ENCODE measurements around the gene SEMA6B. TPM values are rescaled to one million over a fixed set of nuclear protein-coding genes. Genes with fewer than 3 reads are reported as not detected.
"Not testable (repeated sequence)": the region's sequence is repeated elsewhere in the genome, so short reads cannot be mapped to it uniquely, and the experiment has no call there.

Gene SEMA6B
- total and polyA plus RNA-seq, 4 donors = 8.7 to 66.8 (median 38.9) TPM

DNA sequence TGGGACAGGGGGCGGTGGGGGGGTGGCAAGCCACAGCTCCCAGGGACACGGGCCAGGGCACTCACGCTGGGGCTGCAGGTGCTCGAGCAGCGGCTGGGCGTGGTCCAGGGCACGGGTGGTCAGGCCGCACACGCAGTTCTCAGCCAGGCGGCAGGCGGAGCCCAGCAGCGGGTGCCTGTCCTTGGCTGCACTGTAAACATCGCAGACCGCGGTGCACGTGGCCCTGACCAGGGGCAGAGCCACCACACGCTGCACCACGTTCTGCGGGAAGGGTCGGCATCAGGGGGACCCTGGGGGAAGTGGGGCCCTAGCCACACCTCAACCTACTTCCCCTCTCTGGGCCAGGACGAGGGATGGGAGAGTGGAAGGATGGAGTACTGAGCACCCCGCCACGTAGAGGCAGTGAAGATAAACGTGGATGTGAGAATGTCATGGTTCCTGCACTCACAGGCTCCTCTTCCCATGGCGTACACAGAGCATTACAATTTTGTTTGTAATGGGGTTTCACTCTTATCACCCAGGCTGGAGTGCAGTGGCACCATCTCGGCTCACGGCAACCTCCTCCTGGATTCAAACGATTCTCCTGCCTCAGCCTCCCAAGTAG lies 27.8 kb downstream of the SEMA6B start:
- no peaks in the 10 kb centered on the region for H3K27me3 ChIP-seq (ENCODE audit: control insufficient read depth, insufficient read depth, low read length)
- H3K36me3 ChIP-seq (ENCODE audit: control insufficient read depth, insufficient read depth, low read length) = peaks cover 10% of the 10 kb centered on the region
- 81% methylated on average over 18 of the region's 28 CpGs for WGBS (ENCODE audit: insufficient coverage)
- peaks cover 24% of the 10 kb centered on the region for H3K4me1 ChIP-seq (ENCODE audit: control insufficient read depth, insufficient read depth, low read length)
- no peak overlapping the region for H3K27ac ChIP-seq (ENCODE audit: low read depth, low read length)
- DNase-seq (ENCODE audit: low read depth in 4 of 6, low spot score in 6 of 6) = no peak
- H3K4me3 ChIP-seq (ENCODE audit: low read depth, low read length) = no peak overlapping the region
- H3K9me3 ChIP-seq (ENCODE audit: control insufficient read depth, insufficient read depth, low read length) = no peaks in the 10 kb centered on the region

GRCh38 chr19:4529924-4530522 lies 29.5 kb downstream of the SEMA6B start:
- no peaks in the 10 kb centered on the region for H3K27me3 ChIP-seq (ENCODE audit: control insufficient read depth, insufficient read depth, low read length)
- WGBS (ENCODE audit: insufficient coverage) = 86% methylated on average over 10 of the region's 14 CpGs
- peaks cover 16% of the 10 kb centered on the region for H3K4me1 ChIP-seq (ENCODE audit: control insufficient read depth, insufficient read depth, low read length)
- no peak overlapping the region for H3K4me3 ChIP-seq (ENCODE audit: low read depth, low read length)
- DNase-seq (ENCODE audit: low read depth in 4 of 6, low spot score in 6 of 6) = no peak
- no peaks in the 10 kb centered on the region for H3K9me3 ChIP-seq (ENCODE audit: control insufficient read depth, insufficient read depth, low read length)
- H3K27ac ChIP-seq (ENCODE audit: low read depth, low read length) = no peak overlapping the region
- H3K36me3 ChIP-seq (ENCODE audit: control insufficient read depth, insufficient read depth, low read length) = peaks cover 16% of the 10 kb centered on the region

DNA sequence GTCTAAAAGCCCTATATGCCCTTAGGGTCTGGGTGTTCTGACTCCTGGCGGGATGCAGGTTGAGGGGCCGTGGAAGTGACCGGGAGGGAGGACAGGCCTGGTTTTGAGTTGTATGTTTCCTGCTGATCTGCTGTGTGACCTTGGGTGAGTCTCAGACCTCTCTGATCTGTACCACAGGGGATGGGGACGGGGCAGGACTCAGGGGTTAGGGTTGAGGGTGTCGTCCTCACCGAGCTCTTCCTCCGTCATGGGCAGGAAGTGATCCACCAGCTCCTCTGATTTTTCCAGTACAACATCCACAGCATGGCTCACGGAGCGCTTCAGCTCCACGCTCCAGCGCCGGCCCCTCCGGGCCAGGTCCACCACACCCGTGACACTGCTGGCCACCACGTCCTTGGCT lies 30.6 kb downstream of the SEMA6B start:
- 83% methylated on average over 15 of the region's 15 CpGs for WGBS (ENCODE audit: insufficient coverage)
- H3K27me3 ChIP-seq (ENCODE audit: control insufficient read depth, insufficient read depth, low read length) = no peaks in the 10 kb centered on the region
- H3K36me3 ChIP-seq (ENCODE audit: control insufficient read depth, insufficient read depth, low read length) = peaks cover 19% of the 10 kb centered on the region
- no peak overlapping the region for H3K27ac ChIP-seq (ENCODE audit: low read depth, low read length)
- no peak overlapping the region for H3K4me3 ChIP-seq (ENCODE audit: low read depth, low read length)
- H3K9me3 ChIP-seq (ENCODE audit: control insufficient read depth, insufficient read depth, low read length) = no peaks in the 10 kb centered on the region
- no peak for DNase-seq (ENCODE audit: low read depth in 4 of 6, low spot score in 6 of 6)
- H3K4me1 ChIP-seq (ENCODE audit: control insufficient read depth, insufficient read depth, low read length) = peaks cover 5% of the 10 kb centered on the region

DNA sequence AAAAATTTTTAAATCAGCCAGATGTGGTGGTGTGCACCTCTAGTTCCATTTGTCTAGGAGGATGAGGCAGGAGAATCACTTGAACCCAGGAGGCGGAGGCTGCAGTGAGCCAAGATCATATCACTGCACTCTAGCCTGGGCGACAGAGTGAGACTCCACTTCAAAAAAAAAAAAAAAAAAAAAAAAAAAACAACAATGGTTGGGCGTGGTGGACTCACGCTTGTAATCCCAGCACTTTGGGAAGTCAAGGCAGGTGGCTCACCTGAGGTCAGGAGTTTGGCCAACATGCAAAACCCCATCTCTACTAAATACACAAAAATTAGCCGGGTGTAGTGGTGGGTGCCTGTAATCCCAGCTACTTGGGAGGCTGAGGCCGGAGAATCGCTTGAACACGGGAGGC lies 32.1 kb downstream of the SEMA6B start:
- not testable (repeated sequence) for H3K4me3 ChIP-seq (ENCODE audit: low read depth, low read length); DNase-seq (ENCODE audit: low read depth in 4 of 6, low spot score in 6 of 6); H3K27ac ChIP-seq (ENCODE audit: low read depth, low read length); H3K27me3 ChIP-seq (ENCODE audit: control insufficient read depth, insufficient read depth, low read length); H3K4me1 ChIP-seq (ENCODE audit: control insufficient read depth, insufficient read depth, low read length); H3K9me3 ChIP-seq (ENCODE audit: control insufficient read depth, insufficient read depth, low read length)
- peaks cover 23% of the 10 kb centered on the region for H3K36me3 ChIP-seq (ENCODE audit: control insufficient read depth, insufficient read depth, low read length)
- WGBS (ENCODE audit: insufficient coverage) = 100% methylated on average over 2 of the region's 8 CpGs

- no peaks in the 10 kb centered on the region for H3K27me3 ChIP-seq (ENCODE audit: control insufficient read depth, insufficient read depth, low read length)
- WGBS (ENCODE audit: insufficient coverage) = 82% methylated on average over 23 of the region's 23 CpGs
- H3K9me3 ChIP-seq (ENCODE audit: control insufficient read depth, insufficient read depth, low read length) = no peaks in the 10 kb centered on the region
- H3K4me1 ChIP-seq (ENCODE audit: control insufficient read depth, insufficient read depth, low read length) = peaks cover 5% of the 10 kb centered on the region
- DNase-seq (ENCODE audit: low read depth in 4 of 6, low spot score in 6 of 6) = no peak
- H3K36me3 ChIP-seq (ENCODE audit: control insufficient read depth, insufficient read depth, low read length) = peaks cover 24% of the 10 kb centered on the region
- no peak overlapping the region for H3K4me3 ChIP-seq (ENCODE audit: low read depth, low read length)
- no peak overlapping the region for H3K27ac ChIP-seq (ENCODE audit: low read depth, low read length)
Measured at GRCh38 chr19:4525563-4526002, 33.9 kb downstream of the SEMA6B start.

DNA sequence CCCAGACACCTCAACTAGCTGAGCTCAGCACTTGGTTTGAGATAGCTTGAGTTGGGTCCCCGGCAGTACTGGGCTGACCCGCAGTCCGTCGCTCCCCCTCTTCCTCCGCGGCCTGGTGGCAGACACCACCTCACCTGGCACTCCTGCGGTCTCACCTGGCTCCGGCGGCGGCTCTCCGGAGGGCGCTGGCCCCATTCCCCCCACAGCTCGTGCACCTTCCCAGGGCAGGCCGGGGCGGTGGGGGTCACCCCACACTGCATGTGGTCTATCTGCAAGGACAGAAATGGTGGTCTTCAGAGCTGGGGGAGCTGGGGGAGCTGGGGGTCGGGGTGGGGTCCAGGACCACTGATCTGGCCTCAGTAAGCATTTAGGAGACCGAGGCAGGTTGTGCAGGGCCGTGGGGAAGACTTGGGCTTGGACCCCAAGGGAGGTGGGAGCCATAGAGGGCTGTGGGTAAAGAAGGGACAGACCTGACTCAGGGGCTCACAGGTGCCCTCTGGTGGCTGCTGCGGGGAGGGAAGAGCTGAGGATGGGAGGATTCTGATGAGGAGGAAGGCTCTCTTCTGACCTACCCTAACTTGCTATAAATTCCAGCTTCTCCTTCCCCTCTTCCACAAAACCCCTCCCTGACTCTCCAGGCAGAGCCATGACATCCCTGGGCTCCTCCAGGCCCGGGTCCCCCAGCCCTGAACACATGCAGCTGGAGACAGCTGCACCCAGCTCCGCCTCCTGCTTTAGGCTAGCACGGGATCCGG lies 34.5 kb downstream of the SEMA6B start:
- 81% methylated on average over 17 of the region's 23 CpGs for WGBS (ENCODE audit: insufficient coverage)
- Histone ChIP-seq H3K4me1 (ENCODE audit: control insufficient read depth, insufficient read depth, low read length) (peaks cover 5% of the 10 kb centered on the region), H3K9me3 (ENCODE audit: control insufficient read depth, insufficient read depth, low read length) (no peaks in the 10 kb centered on the region), H3K27ac (ENCODE audit: low read depth, low read length) (no peak overlapping the region), H3K36me3 (ENCODE audit: control insufficient read depth, insufficient read depth, low read length) (peaks cover 24% of the 10 kb centered on the region), H3K4me3 (ENCODE audit: low read depth, low read length) (no peak overlapping the region), H3K27me3 (ENCODE audit: control insufficient read depth, insufficient read depth, low read length) (no peaks in the 10 kb centered on the region)
- DNase-seq (ENCODE audit: low read depth in 4 of 6, low spot score in 6 of 6) = peak in 2 of 6 donors; percentile 41 to 47

DNA sequence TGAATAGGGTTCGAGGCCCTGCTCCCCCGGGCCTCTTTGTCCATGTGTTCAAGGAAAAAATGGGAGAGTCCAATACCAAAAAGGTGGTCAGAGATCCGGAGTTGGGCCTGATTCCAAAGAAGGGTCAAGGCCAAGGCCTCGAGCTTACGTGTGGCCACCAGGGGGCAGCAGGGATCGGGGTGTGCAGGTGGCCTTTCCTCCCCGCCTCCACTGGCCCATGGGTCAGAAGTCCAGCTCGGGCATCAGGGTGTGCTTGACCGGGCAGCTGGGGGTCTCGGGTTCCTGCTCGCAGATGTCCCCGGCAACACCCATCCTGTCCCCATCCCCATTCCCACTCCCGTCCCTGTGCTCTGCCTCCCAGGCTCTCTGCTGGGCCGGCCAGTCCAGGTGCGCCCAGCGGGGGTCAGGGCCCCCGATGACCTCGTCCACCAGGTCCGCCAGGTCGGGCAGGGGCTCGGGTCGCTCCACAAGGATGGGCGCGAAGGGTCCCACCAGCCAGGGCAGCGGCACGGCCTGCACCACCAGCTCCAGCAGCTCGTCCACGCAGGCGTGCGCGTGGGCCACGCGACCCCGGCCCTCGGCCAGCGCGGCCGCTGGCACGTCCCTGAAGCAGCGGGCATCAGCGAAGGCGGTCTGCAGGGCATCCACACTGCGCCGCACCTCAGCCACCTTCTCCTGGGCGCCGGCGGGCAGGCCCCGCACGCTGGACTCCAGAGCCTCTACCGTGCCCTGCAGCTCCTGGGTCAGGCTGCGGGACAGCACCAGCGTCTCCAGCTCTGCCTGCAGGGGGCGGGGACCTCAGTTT lies 36.0 kb downstream of the SEMA6B start:
- Histone ChIP-seq H3K4me3 (ENCODE audit: low read depth, low read length) (no peak overlapping the region), H3K27ac (ENCODE audit: low read depth, low read length) (no peak overlapping the region), H3K27me3 (ENCODE audit: control insufficient read depth, insufficient read depth, low read length) (no peaks in the 10 kb centered on the region), H3K4me1 (ENCODE audit: control insufficient read depth, insufficient read depth, low read length) (peaks cover 17% of the 10 kb centered on the region), H3K36me3 (ENCODE audit: control insufficient read depth, insufficient read depth, low read length) (peaks cover 18% of the 10 kb centered on the region), H3K9me3 (ENCODE audit: control insufficient read depth, insufficient read depth, low read length) (no peaks in the 10 kb centered on the region)
- no peak for DNase-seq (ENCODE audit: low read depth in 4 of 6, low spot score in 6 of 6)
- WGBS (ENCODE audit: insufficient coverage) = 77% methylated on average over 52 of the region's 53 CpGs

DNA sequence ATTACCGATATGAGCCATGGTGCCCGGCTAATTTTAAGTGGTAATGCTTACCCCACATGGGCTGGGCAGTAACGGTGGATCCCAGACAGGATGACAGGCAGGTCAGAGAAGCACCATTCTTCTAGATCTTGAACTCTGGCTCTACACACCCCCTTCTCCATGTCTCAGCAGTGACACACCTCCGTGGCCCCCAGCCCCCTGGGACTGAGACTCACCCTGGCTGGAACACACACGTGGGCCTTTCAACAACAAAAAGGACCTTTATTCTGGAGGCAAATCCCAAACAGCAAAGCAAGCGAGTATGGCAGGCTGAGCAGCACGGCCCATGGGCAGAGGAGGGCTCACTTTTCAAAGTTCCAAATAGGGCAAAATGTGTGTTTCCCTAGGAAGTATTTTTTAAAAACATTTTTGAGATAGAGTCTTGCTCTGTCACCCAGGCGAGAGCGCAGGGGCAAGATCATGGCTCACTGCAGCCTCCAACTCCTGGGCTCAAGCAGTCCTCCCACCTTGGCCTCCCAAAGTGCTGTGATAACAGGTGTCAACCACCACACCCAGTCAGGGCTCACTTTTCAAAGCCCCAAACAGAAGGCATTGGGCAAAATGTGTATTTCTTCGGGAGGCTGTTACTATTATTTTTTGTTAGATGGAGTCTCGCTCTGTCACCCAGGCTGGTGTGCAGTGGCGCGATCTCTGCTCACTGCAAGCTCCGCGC lies 37.0 kb downstream of the SEMA6B start:
- no peak overlapping the region for H3K4me3 ChIP-seq (ENCODE audit: low read depth, low read length)
- 83% methylated on average over 12 of the region's 15 CpGs for WGBS (ENCODE audit: insufficient coverage)
- peaks cover 21% of the 10 kb centered on the region for H3K4me1 ChIP-seq (ENCODE audit: control insufficient read depth, insufficient read depth, low read length)

GRCh38 chr19:4521888-4522242 lies 37.6 kb downstream of the SEMA6B start:
- no peak for DNase-seq (ENCODE audit: low read depth in 4 of 6, low spot score in 6 of 6)
- Histone ChIP-seq H3K9me3 (ENCODE audit: control insufficient read depth, insufficient read depth, low read length) (no peaks in the 10 kb centered on the region), H3K4me3 (ENCODE audit: low read depth, low read length) (no peak overlapping the region), H3K4me1 (ENCODE audit: control insufficient read depth, insufficient read depth, low read length) (peaks cover 21% of the 10 kb centered on the region), H3K27me3 (ENCODE audit: control insufficient read depth, insufficient read depth, low read length) (no peaks in the 10 kb centered on the region), H3K36me3 (ENCODE audit: control insufficient read depth, insufficient read depth, low read length) (peaks cover 26% of the 10 kb centered on the region), H3K27ac (ENCODE audit: low read depth, low read length) (no peak overlapping the region)
- WGBS (ENCODE audit: insufficient coverage) = 97% methylated on average over 4 of the region's 5 CpGs

More for the DNA sequence above, 37.0 kb downstream of the SEMA6B start:
- no peak for DNase-seq (ENCODE audit: low read depth in 4 of 6, low spot score in 6 of 6)
- Histone ChIP-seq H3K27ac (ENCODE audit: low read depth, low read length) (no peak overlapping the region), H3K36me3 (ENCODE audit: control insufficient read depth, insufficient read depth, low read length) (peaks cover 22% of the 10 kb centered on the region), H3K27me3 (ENCODE audit: control insufficient read depth, insufficient read depth, low read length) (no peaks in the 10 kb centered on the region), H3K9me3 (ENCODE audit: control insufficient read depth, insufficient read depth, low read length) (no peaks in the 10 kb centered on the region)
